Sigmoid colon (tissue), 3 donors: Measurements from ENCODE around the gene TNFAIP8L3.

Experiments
- CTCF ChIP-seq, 4 experiments: fragments of 450-650 bp in 3 of 4; fragments of 200-600 bp in 1 of 4; IDR thresholded peaks; one replicate each; pipeline ENCODE4 v1.5.1; 2016 to 2019; ENCODE audit warnings: antibody characterized with exemption in 4 of 4, mild to moderate bottlenecking in 3 of 4, moderate library complexity in 2 of 4
- POLR2A ChIP-seq, 2 donors: fragments of 450-650 bp; IDR thresholded peaks; one replicate each; pipeline ENCODE4 v1.6.1; 2016; ENCODE audit warnings: antibody characterized with exemption in 2 of 2, mild to moderate bottlenecking in 2 of 2, moderate library complexity in 2 of 2

GRCh38 chr15:51096976-51097375 lies 2.3 kb upstream of the TNFAIP8L3 start:
- TF ChIP-seq CTCF (IDR thresholded peaks at IDR 0.05) (no peak), POLR2A (IDR thresholded peaks at IDR 0.05) (no peak)
